Measurements from ENCODE around the gene SDF4.

The SDF4 gene

DNA sequence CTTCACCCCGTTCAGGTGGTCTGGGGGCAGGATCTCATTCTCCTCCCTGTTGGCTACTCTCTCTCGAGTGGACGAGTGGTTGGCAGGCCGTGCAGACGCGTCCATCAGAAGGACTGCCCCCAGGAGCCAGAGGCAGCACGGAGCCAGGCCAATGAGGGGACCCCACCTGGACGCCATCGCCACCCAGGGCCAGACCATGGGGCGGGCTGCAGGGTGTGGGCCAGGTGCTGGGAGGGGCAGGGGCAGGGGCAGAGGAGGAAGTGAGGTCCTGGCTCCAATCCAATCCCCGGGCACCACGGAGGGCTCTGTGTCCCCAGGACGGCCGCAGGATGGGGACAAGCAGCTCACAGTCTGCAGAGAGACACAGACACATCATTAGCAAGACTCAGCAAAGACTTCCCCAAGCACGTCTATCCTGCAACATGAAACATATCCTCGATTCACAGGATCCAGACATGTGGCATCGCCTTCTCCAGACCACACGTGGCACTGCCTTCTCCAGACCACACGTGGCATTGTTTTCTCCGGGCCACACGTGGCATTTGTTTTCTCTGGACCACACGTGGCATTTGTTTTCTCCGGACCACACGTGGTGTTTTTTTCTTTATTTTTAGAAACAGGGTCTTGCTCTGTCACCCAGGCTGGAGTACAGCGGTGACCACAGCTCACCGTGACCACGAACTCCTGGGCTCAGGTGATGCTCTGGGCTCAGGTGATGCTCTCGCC lies 3.0 kb downstream of the SDF4 start:
- no peak for DNase-seq (ENCODE audit: low read depth in 2 of 2)

DNA sequence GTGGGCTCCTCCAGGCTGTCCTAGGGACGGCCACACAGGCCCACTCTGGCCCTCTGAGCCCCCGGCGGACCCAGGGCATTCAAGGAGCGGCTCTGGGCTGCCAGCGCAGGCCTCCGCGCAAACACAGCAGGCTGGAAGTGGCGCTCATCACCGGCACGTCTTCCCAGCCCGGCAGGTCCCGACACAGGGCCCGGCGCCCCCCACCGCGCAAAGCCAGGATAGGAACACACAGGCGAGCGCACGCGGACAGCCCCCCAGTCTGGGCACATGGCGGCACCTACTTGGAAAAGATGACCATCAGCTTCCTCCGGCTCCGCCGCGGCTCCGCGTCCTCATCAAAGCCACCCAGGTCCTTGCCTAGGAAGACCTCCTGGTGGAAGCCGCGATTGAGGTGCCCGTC lies 3.6 kb downstream of the SDF4 start:
- DNase-seq (ENCODE audit: low read depth in 2 of 2): no peak

- DNase-seq (ENCODE audit: low read depth in 2 of 2): no peak
Observed at GRCh38 chr1:1227386-1227785, 4.4 kb downstream of the SDF4 start.

DNA sequence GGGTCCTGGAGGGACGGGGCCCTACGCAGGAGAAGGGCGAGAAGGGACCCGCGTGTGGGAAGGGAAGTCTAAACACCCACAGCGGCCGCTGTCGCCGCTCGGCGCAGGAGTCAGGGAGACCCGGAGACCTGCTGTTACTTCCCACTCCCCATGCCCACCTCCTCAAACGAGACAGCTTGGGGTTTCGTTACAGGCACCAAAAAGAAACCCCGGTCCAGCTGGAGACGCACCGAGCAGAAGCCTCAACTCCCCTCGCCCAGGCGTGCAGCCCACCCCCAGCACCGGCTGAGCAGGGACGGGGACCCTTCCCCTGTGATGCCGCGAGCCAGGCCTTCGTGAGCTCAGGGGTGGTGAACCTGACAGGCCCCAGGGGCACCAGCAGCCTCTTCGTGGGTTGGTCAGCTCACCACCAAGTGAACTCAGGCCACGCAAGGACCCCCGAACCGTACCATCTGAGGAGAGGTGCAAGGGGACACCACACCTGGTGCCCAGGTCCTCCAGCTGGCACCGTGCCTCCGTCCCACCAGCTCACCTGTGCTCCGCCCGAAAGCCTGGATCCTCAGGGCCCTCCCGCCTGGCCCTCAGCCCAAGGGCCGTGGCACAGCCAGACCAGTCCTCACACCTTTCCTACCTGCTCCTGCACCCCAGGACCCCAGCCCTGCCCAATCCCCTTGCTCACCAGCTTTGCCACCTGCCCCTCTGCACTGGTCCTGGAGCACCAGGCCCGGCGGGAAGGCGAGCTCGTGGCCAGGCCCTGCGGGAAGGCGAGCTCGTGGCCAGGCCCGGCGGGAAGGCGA lies 5.0 kb downstream of the SDF4 start:
- no peak for DNase-seq (ENCODE audit: low read depth in 2 of 2)

- no peak for DNase-seq (ENCODE audit: low read depth in 2 of 2)
Observed at GRCh38 chr1:1225913-1226312, 5.9 kb downstream of the SDF4 start.

DNA sequence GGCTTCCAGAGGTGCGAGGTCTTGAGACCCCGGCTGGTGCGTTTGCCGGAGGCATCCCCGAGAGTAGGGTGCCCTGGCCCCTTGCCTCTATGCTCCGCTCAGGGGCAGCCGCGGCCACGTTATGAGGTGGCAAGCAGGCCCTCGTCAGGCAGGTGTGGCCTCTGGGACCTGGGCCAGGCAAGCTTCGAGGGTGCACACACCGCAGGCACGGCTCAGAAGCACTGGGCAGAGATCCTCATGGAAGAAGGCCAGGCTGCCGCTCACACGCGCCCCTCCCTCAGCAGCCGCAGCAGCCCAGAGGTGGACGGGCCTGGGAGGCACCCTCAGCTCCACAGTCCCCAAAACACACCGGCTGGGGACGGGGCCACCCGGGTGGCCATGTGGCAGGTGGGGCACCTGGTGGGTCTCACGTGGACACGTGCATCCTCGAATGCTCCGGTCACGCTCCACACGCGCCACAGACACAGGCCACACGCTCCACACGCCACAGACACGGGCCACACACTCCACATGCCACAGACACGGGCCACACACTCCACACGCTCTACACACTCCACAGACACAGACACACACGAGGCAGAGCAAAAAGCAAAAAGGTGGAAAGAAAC lies 6.5 kb downstream of the SDF4 start:
- DNase-seq (ENCODE audit: low read depth in 2 of 2): no peak

DNA sequence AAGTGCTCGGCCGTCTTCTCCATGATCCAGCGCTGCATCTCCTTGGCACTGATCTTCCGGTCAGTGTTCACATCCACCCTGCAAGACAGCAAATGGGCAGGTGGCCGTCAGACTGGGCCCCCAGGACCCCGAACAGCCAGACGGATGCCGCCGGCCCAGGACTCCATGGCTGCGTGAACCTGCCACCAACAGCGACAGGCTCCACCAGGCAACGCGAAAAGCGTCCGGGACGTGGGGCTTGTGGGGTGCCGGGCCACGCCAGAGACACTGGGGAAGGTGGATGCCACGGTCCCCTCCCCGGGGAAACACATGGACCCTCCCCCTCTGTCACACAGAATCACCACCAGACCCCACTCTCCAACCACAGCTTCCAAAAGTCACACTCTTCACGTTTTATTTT lies 7.9 kb downstream of the SDF4 start:
- DNase-seq (ENCODE audit: low read depth in 2 of 2): no peak

DNA sequence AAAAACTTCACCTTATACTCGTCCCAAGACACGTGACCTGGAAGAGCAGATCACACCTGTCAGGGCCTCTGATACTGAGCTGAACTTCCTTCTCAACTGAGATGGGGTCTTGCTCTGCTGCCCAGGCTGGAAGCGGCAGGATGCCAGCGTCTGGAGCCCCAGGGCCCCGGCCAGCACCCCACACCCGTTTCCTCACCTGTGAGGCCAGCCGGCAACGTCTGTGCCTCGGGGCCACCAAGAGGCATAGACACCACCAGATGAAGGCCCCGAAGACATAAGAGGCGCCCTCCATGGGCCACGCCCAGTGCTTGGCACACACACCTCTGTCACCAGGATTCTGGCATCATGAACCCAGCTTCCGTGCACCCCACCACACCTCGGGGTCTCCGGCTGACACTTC lies 8.5 kb downstream of the SDF4 start:
- DNase-seq (ENCODE audit: low read depth in 2 of 2): no peak

DNA sequence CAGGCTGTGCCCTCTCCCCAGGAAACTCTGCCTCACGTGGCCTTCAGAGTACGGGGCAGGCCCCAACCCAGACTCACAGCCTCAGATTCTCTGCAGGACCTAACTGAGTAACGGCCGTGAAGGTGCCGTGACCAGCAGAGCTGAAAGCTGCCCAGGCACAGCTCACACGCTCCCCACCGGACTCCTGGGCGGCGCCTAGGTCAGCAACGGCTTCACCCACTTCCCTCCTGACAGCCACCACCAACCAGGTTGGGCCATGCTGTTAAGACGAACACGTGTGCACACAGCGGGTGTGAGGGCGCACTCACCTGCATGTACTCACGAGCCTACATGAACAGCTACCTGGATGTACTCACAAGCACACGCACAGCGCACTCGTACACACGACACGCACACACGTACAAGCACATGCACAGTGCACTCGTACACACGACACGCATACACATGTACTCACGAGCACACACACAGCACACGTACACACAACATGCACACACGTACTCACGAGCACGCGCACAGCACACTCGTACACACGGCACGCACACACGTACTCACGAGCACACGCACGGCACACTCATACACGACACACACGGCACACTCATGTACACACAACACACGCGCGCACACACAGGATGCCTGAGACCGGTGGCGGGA lies 9.1 kb downstream of the SDF4 start:
- DNase-seq (ENCODE audit: low read depth in 2 of 2): no peak

GRCh38 chr1:1221887-1222574 lies 9.8 kb downstream of the SDF4 start:
- no peak for DNase-seq (ENCODE audit: low read depth in 2 of 2)

- DNase-seq (ENCODE audit: low read depth in 2 of 2): no peak
Observed at GRCh38 chr1:1220197-1220596, 11.6 kb downstream of the SDF4 start.

GRCh38 chr1:1219341-1219740 lies 12.5 kb downstream of the SDF4 start:
- peak in 1 of 2 donors; percentile 34 for DNase-seq (ENCODE audit: low read depth in 2 of 2)

- DNase-seq (ENCODE audit: low read depth in 2 of 2): no peak
Observed at GRCh38 chr1:1218524-1219200, 13.1 kb downstream of the SDF4 start.

DNA sequence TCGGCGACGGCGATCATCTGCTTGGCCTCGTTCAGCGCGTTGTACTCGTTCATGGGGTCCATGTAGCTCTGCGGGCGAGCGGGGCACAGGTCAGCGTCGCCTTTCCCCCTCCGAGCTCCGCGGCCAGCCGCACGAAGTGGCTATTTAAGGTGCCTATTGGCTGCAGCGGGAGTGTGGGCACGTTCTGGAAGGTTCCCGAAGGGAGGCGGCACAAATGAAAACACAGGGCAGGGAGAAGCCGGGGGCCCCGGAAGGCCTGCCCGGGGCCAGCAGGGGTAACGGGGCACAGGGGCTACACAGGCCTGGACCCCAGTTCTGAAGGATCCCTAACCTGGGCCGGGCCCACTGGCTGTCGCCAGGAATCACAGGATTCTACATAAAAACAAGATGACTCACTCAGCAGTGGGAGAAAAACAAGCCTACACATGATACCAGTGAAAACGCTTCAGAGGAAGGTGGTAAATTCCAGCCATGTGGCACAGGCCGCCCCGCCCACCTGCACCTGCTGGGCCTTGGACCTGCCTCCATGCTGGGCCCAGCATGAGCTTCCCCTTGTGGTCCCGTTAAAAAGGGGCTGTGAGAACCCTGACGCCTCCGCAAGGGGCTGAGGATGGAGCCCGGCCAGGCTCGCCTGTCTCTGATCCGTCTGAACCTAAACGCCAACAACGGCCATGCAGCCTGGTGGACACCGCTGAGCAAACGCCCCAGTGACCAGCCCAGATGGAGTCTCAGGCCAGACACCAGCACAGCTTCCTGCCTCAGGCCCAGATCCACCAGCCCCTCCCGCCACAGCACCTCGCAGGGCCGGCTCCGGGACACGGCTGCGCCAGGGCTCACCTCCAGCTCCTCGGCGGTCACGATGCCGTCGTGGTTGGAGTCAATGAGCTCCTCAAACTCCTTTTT lies 13.9 kb downstream of the SDF4 start:
- DNase-seq (ENCODE audit: low read depth in 2 of 2): peak in 1 of 2 donors; percentile 39

GRCh38 chr1:1216770-1217620 lies 14.8 kb downstream of the SDF4 start:
- DNase-seq (ENCODE audit: low read depth in 2 of 2): peak in 1 of 2 donors; percentile 29

- no peak for DNase-seq (ENCODE audit: low read depth in 2 of 2)
Observed at GRCh38 chr1:1215881-1216605, 15.8 kb downstream of the SDF4 start.

- DNase-seq (ENCODE audit: low read depth in 2 of 2): no peak
Observed at GRCh38 chr1:1215080-1215676, 16.6 kb downstream of the SDF4 start.
